ENCODE results near the gene CDK5RAP2. TPM values are rescaled to one million over a fixed set of nuclear protein-coding genes. Genes with fewer than 3 reads are reported as not detected.
A peak's percentile ranks its signal among the peaks of the same experiment; 100 is the strongest.

Gene CDK5RAP2
- total RNA-seq, 1 experiment from 2014 or later = 44.8 TPM

DNA sequence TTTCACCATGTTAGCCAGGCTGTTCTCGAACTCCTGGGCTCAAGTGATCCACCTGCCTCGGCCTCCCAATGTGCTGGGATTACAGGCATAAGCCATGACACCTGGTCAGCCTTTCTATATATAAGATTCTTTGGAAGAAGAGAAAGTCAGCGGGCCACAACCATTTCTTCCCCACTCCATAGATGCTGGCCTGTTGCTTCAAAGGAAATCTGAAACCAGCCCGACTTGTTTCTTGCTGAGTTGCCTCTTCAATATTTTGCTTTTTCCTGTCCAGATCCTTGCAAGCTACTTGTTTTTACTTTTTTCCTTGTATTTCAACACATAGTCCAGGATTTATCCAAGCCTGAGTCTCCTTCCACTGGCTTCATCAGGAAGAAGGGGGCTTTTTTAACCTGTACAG is 219.5 kb downstream of the CDK5RAP2 start:
- no peak for DNase-seq (ENCODE audit: low read depth)

DNA sequence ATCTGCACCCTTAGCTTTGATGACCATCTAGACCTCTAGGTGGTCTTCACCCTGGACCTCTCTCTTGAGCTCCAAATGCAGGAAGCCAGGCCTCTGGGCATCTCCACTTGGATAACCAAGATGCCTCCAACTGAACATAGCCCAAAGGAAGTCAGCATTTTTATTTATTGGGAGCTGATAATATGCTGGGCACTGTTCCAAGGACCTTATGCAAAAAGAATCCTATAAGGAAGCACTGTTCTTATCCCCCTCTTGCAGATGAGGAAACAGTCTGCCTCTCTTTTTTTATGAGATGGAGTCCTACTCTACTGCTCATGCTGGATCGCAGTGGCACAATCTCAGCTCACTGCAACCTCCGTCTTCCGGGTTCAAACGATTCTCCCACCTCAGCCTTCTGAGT is 219.9 kb downstream of the CDK5RAP2 start:
- DNase-seq (ENCODE audit: low read depth) = no peak

DNA sequence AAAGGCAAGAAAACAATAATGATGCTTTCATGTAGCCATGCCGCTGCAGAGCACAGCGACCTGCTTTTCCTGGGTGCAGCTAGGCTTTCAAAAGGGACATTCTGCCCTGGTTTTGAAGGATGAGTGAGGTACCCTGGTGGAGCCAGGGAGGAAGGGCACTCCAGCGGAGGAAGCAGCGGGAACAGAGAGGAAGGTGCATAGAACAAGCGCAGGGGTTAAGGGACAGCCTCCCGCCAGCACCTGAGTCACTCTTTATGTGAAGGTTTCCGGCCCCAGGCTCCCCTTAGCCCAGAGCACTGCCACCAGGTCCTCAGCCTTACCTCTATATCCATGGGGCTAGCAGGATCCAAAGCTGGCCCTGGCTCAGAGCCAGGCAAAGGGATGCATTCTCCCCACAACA is 221.1 kb downstream of the CDK5RAP2 start:
- DNase-seq (ENCODE audit: low read depth) = no peak

DNA sequence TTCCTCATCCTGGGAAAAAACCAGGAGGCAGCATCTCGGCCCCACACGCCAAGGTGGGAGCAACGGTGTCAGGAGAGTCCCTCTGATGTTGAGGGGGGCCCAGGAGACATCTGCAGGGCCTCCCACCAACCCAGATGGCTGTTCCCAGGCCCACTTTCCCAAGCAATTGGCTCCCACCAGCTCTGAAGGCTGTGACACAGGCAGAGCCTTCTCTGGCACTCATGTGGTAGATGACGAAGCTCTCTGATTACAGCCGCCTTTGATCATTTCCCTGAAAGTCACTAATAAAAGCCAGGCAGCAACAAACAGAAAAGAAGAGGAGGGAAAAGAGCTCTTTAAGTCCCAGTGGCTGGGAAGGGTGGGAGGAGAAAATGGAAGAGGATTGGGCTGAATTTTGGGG is 226.5 kb downstream of the CDK5RAP2 start:
- DNase-seq (ENCODE audit: low read depth) = no peak

DNA sequence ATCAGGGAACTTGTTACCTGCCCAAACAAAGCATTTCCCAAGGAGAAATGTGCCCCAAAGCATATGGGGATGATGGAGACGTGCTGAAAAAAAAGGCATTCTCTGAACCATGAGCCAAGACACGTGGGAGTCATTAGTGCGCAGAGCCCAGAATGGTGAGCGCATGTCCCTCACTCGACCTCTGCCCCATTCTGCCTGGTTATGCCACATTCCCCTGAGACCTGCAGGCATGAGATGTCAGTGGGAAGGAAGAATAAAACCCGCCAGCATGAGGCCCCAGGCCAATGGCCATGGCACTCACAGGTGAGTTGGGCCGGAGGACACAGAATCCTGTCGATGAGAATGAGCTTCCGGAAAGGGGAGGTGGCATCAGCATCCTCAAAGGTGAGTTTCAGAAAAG is 228.9 kb downstream of the CDK5RAP2 start:
- DNase-seq (ENCODE audit: low read depth) = no peak

DNA sequence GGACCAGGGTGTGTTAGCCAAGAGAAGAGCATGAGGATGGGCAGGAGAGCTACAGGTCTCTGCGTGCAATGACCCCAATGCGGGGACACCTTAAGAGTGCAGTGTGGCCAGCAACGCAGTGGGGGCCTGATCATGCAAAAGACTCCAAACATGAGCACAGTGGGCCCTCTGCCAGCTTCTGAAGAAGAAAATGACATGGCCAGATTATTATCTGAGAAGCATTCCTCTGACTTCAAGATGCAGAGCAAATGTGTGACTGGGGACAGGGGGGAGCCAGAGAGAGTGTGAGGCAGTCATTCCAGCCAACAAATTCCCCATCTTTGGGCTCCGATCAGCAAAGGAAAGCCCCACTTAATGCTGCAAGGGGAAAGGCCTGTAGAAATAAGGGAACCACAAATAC is 229.4 kb downstream of the CDK5RAP2 start:
- DNase-seq (ENCODE audit: low read depth) = no peak

DNA sequence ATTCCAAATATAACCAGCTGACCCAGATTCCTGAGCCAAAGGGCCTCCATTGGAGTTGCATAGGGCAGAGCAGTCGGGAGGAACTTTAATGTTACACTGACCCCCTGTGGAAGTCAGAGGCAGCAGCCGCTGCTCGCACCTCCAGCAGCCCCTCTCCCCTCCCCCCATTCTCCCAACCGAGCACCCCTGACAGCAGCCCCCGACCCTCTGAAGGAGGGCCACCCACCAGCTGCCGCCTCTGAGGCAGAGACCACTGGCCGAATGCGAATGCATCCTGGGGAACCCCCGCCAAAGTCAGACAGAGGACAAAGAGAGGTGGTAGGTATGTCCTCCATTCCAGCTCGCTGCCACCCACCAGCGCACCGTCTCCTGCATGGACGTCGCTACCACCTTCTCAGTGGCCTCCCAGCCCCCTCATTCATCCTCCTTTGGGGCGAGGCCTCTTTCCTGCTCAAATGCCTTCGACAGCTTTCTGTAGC is 231.0 kb downstream of the CDK5RAP2 start:
- peak; percentile 29 for DNase-seq (ENCODE audit: low read depth)

DNA sequence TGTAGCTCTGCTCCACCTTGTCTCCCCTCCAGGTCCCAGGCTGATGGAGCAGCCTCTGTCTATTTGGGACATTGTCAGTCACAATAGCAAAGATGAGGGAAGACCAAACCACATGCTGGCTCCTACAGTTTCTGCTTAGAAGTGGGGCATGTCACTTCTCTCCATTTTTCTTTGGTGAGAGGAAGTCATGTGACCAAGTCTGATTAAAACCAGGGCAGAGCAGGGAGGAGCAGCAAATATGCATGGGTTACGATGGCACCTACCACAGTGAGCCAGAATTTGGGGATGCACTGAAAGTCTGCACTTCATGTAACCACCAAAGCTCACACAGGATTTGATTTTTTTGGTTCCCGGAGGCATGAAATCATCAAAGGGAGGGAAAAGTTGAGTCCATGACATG is 234.6 kb downstream of the CDK5RAP2 start:
- no peak for DNase-seq (ENCODE audit: low read depth)

DNA sequence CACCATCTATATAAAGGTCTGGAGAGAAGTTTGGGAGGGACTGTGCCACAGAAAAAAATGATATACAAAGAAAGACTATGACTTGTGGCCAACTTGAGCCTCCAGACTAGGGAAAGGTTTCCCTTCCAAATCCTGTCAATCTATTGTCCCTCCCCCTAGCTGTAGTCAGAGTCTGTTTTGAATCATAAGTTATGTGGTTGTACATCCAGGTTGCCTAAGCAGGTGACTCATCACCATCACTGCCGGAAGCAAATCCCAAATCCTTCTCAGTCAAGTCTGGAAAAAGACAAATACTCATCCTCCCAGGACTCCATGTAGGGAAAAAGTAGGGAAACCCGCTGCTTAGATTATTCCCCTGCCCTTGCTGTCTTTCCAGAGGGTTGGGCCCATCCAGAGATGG is 235.7 kb downstream of the CDK5RAP2 start:
- peak; percentile 70 for DNase-seq (ENCODE audit: low read depth)

DNA sequence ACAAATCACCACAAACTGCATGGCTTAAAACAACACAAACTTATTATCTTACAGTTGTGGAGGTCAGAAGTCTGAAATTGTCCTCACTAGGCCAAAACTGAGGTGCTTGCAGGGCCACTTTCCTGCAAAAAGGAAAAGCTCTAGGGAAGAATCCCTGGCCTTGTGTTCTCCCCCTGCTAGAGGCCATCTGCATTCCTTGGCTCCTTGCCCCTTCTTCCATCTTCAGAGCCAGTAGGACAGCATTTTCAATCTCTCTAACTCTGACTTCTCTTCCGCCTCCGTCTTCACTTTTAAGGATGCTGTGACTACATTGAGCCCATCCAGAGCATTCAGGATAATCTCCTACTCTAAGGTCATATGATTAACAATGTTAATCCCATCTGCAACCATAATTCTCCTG is 236.6 kb downstream of the CDK5RAP2 start:
- no peak for DNase-seq (ENCODE audit: low read depth)

Other genes with a start within 250 kb of the CDK5RAP2 start
- gene MEGF9, start 134.3 kb upstream of the CDK5RAP2 start, total RNA-seq (2014; rRNA removed) = 7.5 and 9.4 TPM in 2 replicates
- gene FBXW2, start 213.2 kb upstream of the CDK5RAP2 start, total RNA-seq (2014; rRNA removed) = 19.0 and 22.2 TPM in 2 replicates